NCI-H774 (cell line): ENCODE results near the gene MCRIP1.
A peak's percentile ranks its signal among the peaks of the same experiment; 100 is the strongest.

Source experiments
- DNase-seq: peaks from one replicate; lab custom pipeline; 2025; lab: John Stamatoyannopoulos, UW

Gene MCRIP1

GRCh38 chr17:81819708-81820107 is 13.4 kb downstream of the MCRIP1 start:
- no peak for DNase-seq

GRCh38 chr17:81817758-81818147 is 15.3 kb downstream of the MCRIP1 start:
- no peak for DNase-seq

DNA sequence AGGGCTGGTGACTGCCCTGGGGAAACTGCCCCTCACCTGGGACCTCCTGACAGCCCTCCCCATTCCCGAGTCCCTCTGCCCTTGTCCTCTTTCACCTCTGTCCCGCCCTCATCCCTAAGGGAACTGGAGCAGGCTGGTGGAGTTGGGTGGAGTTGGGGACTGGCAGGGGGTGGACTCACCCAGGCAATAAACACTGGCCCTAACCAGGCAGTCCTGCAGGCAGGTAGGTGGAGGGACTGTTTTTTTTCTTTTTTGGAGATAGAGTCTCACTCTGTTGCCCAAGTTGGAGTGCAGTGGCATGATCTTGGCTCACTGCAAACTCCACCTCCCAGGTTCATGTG is 17.5 kb downstream of the MCRIP1 start:
- no peak for DNase-seq

- peak; percentile 84 for DNase-seq
Measured at GRCh38 chr17:81814748-81815645, 18.1 kb downstream of the MCRIP1 start.

DNA sequence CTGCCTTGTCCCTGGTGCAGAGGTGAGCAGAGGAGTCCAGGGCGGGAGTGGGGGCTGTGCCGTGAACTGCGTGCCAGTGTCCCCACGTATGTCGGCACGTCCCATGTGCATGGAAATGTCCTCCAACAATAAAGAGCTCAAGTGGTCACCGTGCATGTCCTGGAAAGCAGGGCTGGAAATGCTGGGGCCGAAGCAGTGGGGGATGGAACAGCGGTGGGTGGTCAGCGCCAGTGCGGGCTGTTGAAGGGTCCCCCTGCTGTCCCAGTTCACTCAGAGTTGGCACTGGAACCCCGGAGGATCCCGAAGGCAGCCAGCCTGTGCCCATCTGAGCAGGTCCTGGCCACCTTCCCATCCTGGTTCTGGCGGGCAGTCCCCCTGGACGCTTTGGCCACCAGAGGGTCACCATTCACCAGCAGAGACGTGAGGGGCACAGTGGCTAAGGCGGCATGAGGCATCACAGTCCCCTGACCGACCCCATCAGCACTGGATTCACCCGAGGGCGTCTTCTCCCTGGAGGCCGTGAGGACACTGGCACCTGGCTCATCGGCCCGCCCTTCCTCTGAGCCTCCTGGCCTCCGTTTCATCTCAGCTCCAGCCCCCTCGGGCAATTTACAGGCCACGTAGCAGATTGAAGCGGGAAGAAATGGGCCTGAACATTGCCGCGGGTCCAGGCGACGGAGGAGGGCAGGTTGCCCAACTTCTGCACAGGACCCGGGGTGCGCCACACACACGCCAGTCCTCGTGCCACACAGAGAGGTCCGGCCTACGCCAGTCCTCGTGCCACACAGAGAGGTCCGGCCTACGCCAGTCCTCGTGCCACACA is 19.0 kb downstream of the MCRIP1 start:
- DNase-seq, result no peak

GRCh38 chr17:81813371-81813684 is 19.8 kb downstream of the MCRIP1 start:
- no peak for DNase-seq

- DNase-seq, result no peak
Measured at GRCh38 chr17:81812571-81813370, 20.3 kb downstream of the MCRIP1 start.

DNA sequence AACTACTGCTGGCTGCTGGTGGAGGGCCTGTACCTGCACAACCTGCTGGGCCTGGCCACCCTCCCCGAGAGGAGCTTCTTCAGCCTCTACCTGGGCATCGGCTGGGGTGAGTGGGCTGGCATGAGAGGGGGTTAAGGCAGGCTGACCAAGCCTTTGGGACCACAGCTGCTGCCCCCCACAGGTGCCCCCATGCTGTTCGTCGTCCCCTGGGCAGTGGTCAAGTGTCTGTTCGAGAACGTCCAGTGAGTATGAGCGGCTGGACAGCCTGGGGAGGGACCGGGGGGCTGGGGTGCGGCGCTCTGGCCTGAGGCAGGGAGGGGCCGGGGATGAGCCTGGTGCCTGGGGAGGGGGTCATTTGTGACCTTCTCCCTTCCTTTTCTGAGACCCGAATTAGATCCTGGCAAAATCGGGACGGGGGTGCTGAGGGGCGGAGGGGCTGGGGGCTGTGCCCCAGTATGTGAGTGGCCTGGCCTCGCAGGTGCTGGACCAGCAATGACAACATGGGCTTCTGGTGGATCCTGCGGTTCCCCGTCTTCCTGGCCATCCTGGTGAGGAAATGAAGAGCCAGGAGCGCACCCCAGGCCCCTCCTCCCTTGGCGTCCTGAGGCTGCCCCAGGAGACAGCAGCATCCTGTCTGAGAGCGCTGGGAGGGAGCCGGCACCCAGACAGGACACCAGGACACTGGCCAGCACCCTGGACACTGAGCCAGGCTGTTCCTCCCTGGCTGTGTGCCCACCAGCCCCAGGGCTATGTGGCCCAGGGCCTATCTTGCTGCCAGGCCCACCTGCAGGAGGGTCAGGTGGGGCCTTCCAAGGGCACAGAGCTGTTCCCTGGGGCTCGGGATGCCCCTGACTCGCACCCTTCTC is 21.2 kb downstream of the MCRIP1 start:
- DNase-seq, result no peak

DNA sequence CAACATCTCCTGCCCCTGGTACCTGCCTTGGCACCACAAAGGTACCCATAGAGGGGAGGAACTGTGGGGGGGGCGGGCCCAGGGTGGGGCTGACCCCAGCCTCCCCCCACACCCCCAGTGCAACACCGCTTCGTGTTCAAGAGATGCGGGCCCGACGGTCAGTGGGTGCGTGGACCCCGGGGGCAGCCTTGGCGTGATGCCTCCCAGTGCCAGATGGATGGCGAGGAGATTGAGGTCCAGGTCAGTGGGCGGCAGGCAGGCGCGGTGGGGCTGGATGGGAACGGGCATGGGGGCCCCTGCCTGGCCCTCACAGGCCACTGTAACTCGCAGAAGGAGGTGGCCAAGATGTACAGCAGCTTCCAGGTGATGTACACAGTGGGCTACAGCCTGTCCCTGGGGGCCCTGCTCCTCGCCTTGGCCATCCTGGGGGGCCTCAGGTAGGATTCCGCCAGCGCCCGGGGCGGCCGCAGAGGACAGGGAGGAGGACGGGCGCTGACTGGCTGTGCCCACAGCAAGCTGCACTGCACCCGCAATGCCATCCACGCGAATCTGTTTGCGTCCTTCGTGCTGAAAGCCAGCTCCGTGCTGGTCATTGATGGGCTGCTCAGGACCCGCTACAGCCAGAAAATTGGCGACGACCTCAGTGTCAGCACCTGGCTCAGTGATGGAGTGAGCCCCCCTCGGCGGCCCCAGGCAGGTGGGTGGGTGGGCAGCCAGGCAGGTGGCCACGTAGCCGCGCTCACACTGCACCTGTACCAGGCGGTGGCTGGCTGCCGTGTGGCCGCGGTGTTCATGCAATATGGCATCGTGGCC is 22.0 kb downstream of the MCRIP1 start:
- no peak for DNase-seq

- no peak for DNase-seq
Measured at GRCh38 chr17:81810476-81810875, 22.6 kb downstream of the MCRIP1 start.

DNA sequence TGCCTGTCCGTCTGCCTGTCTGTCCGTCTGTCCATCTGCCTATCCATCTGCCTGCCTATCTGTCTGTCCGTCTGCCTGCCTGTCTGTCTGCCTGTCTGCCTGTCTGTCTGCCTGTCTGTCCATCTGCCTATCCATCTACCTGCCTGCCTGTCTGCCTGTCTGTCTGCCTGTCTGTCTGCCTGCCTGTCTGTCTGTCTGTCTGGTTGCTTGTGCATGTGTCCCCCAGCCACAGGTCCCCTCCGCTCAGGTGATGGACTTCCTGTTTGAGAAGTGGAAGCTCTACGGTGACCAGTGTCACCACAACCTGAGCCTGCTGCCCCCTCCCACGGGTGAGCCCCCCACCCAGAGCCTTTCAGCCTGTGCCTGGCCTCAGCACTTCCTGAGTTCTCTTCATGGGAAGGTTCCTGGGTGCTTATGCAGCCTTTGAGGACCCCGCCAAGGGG is 23.5 kb downstream of the MCRIP1 start:
- no peak for DNase-seq

DNA sequence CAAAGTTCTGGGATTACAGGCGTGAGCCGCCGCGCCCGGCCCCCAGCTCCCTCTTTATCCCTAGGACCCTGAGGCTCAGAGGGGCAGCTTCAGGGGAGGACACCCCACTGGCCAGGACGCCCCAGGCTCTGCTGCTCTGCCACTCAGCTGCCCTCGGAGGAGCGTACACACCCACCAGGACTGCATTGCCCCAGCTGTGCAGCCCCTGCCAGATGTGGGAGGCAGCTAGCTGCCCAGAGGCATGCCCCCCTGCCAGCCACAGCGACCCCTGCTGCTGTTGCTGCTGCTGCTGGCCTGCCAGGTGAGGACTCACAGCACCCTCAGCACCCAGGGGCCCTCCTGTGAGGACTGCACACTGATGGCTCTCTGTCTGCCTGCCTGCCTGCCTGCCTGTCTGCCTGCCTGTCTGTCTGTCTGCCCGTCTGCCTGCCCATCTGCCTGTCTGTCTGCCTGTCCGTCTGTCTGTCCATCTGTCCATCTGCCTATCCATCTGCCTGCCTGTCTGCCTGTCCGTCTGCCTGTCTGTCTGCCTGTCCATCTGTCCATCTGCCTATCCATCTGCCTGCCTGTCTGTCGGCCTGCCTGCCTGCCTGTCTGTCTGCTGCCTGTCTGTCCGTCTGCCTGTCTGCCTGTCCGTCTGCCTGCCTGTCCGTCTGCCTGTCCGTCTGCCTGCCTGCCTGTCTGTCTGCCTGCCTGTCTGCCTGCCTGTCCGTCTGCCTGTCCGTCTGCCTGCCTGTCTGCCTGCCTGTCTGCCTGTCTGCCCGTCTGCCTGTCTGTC is 24.1 kb downstream of the MCRIP1 start:
- DNase-seq, result no peak

DNA sequence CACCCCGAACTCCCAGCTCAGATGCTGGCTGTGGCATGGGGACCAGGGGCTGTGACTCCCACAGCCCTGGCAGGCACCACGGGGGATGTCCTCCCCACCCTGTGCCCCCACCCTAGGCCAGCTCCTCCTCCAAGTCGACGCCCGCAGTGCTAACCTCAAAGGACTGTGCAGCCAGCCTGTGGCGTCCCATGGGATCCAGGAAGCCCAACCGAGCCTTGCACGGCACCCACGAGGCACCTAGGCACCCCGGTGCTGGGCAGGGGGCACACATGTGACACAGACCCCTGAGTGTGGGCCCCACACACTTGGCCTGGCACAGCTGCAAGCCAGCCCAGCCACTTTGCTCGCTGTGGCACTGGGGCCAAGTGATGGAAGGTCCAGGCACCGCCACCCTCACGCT is 25.3 kb downstream of the MCRIP1 start:
- no peak for DNase-seq

DNA sequence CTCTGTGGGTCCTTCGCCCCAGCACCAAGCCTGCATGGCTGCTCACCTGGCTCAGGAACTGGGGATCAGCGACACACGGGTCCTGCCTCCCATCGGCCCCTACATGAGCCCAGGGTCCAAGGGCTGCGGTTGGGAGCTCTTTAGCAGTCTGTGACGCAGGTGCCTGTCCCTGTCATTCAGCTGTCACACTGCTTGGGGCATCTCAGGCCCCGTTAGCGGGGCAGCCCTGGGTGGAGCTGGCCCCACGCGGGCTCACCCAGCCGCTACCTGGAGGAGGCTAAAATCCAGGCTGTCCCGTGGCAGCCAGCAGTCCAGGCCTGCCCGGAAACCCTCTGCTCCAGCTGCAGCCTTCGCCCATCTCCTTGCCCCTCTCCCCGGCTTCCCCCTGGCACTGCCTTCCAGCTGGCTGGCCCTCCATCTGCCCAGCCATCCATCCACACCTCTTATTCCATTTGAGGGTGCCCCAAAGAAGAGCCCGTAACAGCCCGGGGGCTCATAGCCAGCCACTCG is 25.8 kb downstream of the MCRIP1 start:
- DNase-seq, result no peak

DNA sequence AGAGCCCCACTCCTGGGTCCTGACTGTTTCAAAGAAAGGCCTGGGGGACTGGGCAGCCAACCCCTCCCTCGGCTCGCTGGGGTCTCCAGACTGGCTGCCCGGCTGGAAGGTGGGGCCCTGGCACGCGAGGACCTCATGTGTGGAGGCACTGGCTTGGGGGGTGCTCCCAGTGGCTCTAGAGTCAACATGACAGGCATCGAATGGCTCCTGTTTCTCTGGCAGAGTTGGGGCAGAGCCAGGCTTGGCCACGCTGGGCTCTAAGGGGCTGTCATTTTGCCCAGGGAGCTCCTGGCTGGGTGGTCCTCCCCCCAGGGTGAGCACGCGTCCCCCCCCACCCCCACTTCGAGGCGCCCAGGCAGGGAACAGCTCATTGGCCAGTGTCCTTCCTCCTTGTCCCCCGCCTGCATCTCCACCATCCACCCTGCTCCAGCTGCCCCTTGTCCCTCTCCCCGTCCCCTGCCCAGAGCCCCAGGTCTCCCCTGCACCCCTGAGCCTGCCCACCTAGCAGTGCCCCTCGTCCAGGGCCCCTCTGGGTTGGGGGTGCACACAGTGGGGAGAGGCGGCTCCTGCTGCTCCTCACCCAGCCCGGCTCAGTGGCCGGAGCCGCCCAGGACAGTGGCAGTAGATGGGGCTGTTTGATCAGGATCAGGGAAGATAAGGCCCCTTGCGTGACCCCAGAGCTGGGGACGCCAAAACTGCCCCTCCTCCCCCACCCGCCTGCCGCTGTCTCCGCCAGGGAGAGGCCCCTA is 26.5 kb downstream of the MCRIP1 start:
- DNase-seq, result no peak

GRCh38 chr17:81805707-81806460 is 27.2 kb downstream of the MCRIP1 start:
- DNase-seq, result no peak

GRCh38 chr17:81804559-81805399 is 28.3 kb downstream of the MCRIP1 start:
- DNase-seq, result no peak
